Measurements from ENCODE around the gene SIGMAR1.
"Not testable (repeated sequence)": the region's sequence is repeated elsewhere in the genome, so short reads cannot be mapped to it uniquely, and the experiment has no call there.

The SIGMAR1 gene

GRCh38 chr9:34647651-34648050 lies 10.1 kb upstream of the SIGMAR1 start:
- H3K4me1 ChIP-seq (ENCODE audit: control insufficient read depth in 5 of 5, insufficient read depth in 5 of 5, low read length in 5 of 5): peaks cover 18 to 50% (median 41%) of the 10 kb centered on the region in 5 donors
- H3K9ac ChIP-seq (ENCODE audit: low read length in 5 of 5): peak overlapping the region; percentile 33 to 93 (median 91)
- peak overlapping the region; percentile 76 for H3K27ac ChIP-seq (ENCODE audit: low read depth, low read length)
- H3K9me3 ChIP-seq (ENCODE audit: control insufficient read depth in 5 of 5, low read length in 5 of 5): no peaks in the 10 kb centered on the region
- peaks cover 0 to 24% (median 22%) of the 10 kb centered on the region in 5 donors for H3K36me3 ChIP-seq (ENCODE audit: control insufficient read depth in 5 of 5, insufficient read depth in 5 of 5, low read length in 5 of 5)
- peak overlapping the region; percentile 81 to 94 (median 89) for H3K4me3 ChIP-seq (ENCODE audit: low read depth in 1 of 5, low read length in 5 of 5)
- no peaks in the 10 kb centered on the region for H3K27me3 ChIP-seq (ENCODE audit: control insufficient read depth in 5 of 5, insufficient read depth in 4 of 5, low read length in 5 of 5)

- no peaks in the 10 kb centered on the region for H3K9me3 ChIP-seq (ENCODE audit: control insufficient read depth in 5 of 5, low read length in 5 of 5)
- no peaks in the 10 kb centered on the region for H3K27me3 ChIP-seq (ENCODE audit: control insufficient read depth in 5 of 5, insufficient read depth in 4 of 5, low read length in 5 of 5)
- H3K9ac ChIP-seq (ENCODE audit: low read length in 5 of 5): peak overlapping the region; percentile 54 to 93 (median 91)
- peak overlapping the region; percentile 76 for H3K27ac ChIP-seq (ENCODE audit: low read depth, low read length)
- peaks cover 12 to 44% (median 35%) of the 10 kb centered on the region in 5 donors for H3K4me1 ChIP-seq (ENCODE audit: control insufficient read depth in 5 of 5, insufficient read depth in 5 of 5, low read length in 5 of 5)
- peaks cover 0 to 24% (median 22%) of the 10 kb centered on the region in 5 donors for H3K36me3 ChIP-seq (ENCODE audit: control insufficient read depth in 5 of 5, insufficient read depth in 5 of 5, low read length in 5 of 5)
- H3K4me3 ChIP-seq (ENCODE audit: low read depth in 1 of 5, low read length in 5 of 5): peak overlapping the region; percentile 81 to 94 (median 89)
These were observed 9.5 kb upstream of the SIGMAR1 start for GRCh38 chr9:34647084-34647403.

DNA sequence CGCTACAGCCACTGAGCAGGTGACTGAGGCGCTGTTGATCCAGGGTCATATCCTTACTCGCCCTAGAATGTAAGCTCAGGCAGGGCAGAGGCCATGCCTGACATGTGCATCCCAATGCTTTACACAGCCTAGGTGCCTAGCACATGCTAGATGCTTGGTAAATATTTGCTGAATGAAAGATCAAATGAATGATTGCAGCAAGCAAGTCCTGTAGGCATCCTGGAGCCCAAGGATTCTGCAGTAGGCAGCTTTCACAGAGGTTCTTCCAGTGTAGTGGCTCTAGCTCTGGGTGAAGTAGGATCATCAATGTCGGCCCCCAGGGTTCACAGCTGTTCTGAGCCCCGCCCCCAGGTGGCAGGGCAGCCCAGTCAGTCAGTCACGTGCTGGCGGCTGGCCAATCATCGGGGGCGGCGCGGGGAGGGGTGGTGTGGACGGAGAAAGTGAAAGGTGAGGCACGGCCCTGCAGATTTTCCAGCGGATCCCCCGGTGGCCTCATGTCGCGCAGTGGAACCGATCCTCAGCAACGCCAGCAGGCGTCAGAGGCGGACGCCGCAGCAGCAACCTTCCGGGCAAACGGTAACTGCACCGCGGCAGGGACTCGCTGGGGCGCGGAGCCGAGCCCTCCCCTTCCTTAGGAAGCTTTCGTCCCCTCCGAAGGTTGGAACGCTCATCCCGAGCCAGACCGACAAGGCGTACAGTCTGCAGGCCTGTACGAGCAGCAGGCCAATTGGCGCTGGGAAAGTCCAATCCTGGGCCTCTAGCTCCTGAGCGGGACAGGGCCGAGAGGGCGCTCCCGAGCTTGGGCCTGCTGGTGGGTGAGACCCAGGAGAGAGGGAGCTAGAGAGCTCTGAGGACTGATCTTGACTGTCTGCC lies 8.9 kb upstream of the SIGMAR1 start, which contains the start of gene GALT:
TSS of gene GALT (plus strand) at position 465 of the 873 bp plus-strand sequence. CDS start at position 495, 30 bp downstream.
- no peaks in the 10 kb centered on the region for H3K9me3 ChIP-seq (ENCODE audit: control insufficient read depth in 5 of 5, low read length in 5 of 5)
- peak within 1 kb of the TSS; percentile 54 to 93 (median 91) for H3K9ac ChIP-seq (ENCODE audit: low read length in 5 of 5)
- H3K27ac ChIP-seq (ENCODE audit: low read depth, low read length): peak within 1 kb of the TSS; percentile 76
- no peaks in the 10 kb centered on the region for H3K27me3 ChIP-seq (ENCODE audit: control insufficient read depth in 5 of 5, insufficient read depth in 4 of 5, low read length in 5 of 5)
- peak within 1 kb of the TSS; percentile 81 to 94 (median 89) for H3K4me3 ChIP-seq (ENCODE audit: low read depth in 1 of 5, low read length in 5 of 5)
- peaks cover 0 to 24% (median 22%) of the 10 kb centered on the region in 5 donors for H3K36me3 ChIP-seq (ENCODE audit: control insufficient read depth in 5 of 5, insufficient read depth in 5 of 5, low read length in 5 of 5)
- peaks cover 12 to 38% (median 30%) of the 10 kb centered on the region in 5 donors for H3K4me1 ChIP-seq (ENCODE audit: control insufficient read depth in 5 of 5, insufficient read depth in 5 of 5, low read length in 5 of 5)

DNA sequence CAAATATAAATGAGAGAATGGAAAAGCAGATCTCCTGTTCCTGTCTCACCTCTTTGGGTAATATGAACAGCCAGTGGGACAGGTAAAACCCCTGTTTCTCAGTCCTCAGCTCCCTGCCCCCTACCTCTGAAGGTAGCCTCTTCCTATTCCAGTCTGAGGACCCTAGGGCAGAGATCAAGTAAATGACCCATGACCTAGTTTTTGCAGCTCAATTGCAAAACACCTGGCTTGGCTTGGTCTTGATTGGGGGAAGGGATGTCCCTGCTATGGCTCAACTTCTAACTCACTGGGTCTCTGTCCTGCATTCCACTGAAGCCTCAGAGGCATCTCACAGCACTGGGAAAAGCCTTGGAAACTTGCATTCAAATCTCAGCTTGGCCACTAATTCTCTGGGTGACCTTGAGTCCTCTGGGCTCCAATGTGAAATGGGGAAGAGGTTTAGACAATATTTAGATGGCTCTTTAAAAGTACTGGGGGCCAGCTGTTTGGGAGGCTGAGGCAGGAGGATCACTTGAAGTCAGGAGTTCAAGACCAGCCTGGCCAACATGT lies 7.3 kb upstream of the SIGMAR1 start:
- Histone ChIP-seq H3K4me1 (ENCODE audit: control insufficient read depth in 5 of 5, insufficient read depth in 5 of 5, low read length in 5 of 5) (peaks cover 8 to 30% (median 22%) of the 10 kb centered on the region in 5 donors), H3K27me3 (ENCODE audit: control insufficient read depth in 5 of 5, insufficient read depth in 4 of 5, low read length in 5 of 5) (no peaks in the 10 kb centered on the region), H3K4me3 (ENCODE audit: low read depth in 1 of 5, low read length in 5 of 5) (no peak overlapping the region), H3K9ac (ENCODE audit: low read length in 5 of 5) (no peak overlapping the region), H3K36me3 (ENCODE audit: control insufficient read depth in 5 of 5, insufficient read depth in 5 of 5, low read length in 5 of 5) (peaks cover 0 to 20% (median 17%) of the 10 kb centered on the region in 5 donors), H3K9me3 (ENCODE audit: control insufficient read depth in 5 of 5, low read length in 5 of 5) (no peaks in the 10 kb centered on the region), H3K27ac (ENCODE audit: low read depth, low read length) (no peak overlapping the region)

DNA sequence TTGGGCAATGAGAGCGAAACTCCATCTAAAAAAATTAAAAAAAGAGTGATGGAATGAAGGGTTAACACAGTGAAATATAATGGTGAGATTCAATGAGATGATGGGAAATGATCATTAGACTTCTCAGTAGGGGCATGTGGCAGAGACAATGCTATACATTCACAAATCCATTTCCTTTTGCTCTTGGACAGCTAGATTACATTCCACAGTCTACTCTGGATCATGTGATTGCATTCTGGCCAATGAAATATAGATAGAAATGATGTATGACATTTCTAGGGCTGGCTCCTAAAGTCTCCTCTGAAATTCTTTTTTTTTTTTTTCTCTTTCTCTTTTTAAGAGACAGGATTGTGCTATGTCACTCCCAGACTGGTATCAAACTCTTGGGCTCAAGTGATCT lies 5.1 kb upstream of the SIGMAR1 start:
- Histone ChIP-seq H3K9ac (ENCODE audit: low read length in 5 of 5) (no peak overlapping the region), H3K27ac (ENCODE audit: low read depth, low read length) (no peak overlapping the region), H3K36me3 (ENCODE audit: control insufficient read depth in 5 of 5, insufficient read depth in 5 of 5, low read length in 5 of 5) (no peaks in the 10 kb centered on the region), H3K4me3 (ENCODE audit: low read depth in 1 of 5, low read length in 5 of 5) (no peak overlapping the region), H3K4me1 (ENCODE audit: control insufficient read depth in 5 of 5, insufficient read depth in 5 of 5, low read length in 5 of 5) (peaks cover 10 to 34% (median 25%) of the 10 kb centered on the region in 5 donors), H3K27me3 (ENCODE audit: control insufficient read depth in 5 of 5, insufficient read depth in 4 of 5, low read length in 5 of 5) (no peaks in the 10 kb centered on the region), H3K9me3 (ENCODE audit: control insufficient read depth in 5 of 5, low read length in 5 of 5) (no peaks in the 10 kb centered on the region)

- peaks cover 2 to 26% (median 25%) of the 10 kb centered on the region in 5 donors for H3K4me1 ChIP-seq (ENCODE audit: control insufficient read depth in 5 of 5, insufficient read depth in 5 of 5, low read length in 5 of 5)
- H3K36me3 ChIP-seq (ENCODE audit: control insufficient read depth in 5 of 5, insufficient read depth in 5 of 5, low read length in 5 of 5); H3K9ac ChIP-seq (ENCODE audit: low read length in 5 of 5); H3K9me3 ChIP-seq (ENCODE audit: control insufficient read depth in 5 of 5, low read length in 5 of 5); H3K27me3 ChIP-seq (ENCODE audit: control insufficient read depth in 5 of 5, insufficient read depth in 4 of 5, low read length in 5 of 5); H3K27ac ChIP-seq (ENCODE audit: low read depth, low read length); H3K4me3 ChIP-seq (ENCODE audit: low read depth in 1 of 5, low read length in 5 of 5): not testable (repeated sequence)
These were observed 1.7 kb upstream of the SIGMAR1 start for GRCh38 chr9:34639322-34639721.

GRCh38 chr9:34638138-34638445 lies 505 bp upstream of the SIGMAR1 start:
- Histone ChIP-seq H3K27me3 (ENCODE audit: control insufficient read depth in 5 of 5, insufficient read depth in 4 of 5, low read length in 5 of 5) (no peaks in the 10 kb centered on the region), H3K4me1 (ENCODE audit: control insufficient read depth in 5 of 5, insufficient read depth in 5 of 5, low read length in 5 of 5) (peaks cover 2 to 26% (median 25%) of the 10 kb centered on the region in 5 donors), H3K4me3 (ENCODE audit: low read depth in 1 of 5, low read length in 5 of 5) (peak overlapping the region; percentile 73 to 92 (median 84)), H3K36me3 (ENCODE audit: control insufficient read depth in 5 of 5, insufficient read depth in 5 of 5, low read length in 5 of 5) (peaks cover 0 to 10% (median 8%) of the 10 kb centered on the region in 5 donors), H3K27ac (ENCODE audit: low read depth, low read length) (peak overlapping the region; percentile 60), H3K9me3 (ENCODE audit: control insufficient read depth in 5 of 5, low read length in 5 of 5) (no peaks in the 10 kb centered on the region), H3K9ac (ENCODE audit: low read length in 5 of 5) (peak overlapping the region; percentile 73 to 89 (median 86))

DNA sequence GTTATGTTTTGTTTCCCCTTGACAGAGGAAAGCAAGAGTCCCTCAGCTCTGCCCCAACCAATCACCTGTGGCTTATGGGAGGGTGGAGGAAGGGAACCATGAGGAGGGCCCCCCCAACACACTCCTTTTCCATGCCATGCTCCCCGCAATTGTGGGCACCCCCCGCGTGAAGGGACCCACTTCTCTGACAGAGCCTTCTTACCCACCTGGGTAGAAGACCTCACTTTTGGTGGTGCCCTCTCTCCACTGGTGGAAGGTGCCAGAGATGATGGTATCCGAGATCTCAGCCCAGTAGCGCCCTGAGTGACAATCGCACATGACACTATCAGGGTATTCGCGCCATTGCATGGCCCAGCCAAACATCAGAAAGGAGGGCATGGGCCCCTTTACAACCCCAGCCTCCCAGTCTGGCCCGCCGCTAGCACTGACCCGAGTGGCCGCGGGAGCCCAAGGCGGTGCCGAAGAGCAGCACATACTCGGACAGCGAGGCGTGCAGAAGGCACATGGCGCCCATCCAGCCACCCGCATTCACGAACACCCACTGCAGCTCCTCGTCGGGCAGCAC lies 714 bp downstream of the SIGMAR1 start:
- peaks cover 0 to 10% (median 8%) of the 10 kb centered on the region in 5 donors for H3K36me3 ChIP-seq (ENCODE audit: control insufficient read depth in 5 of 5, insufficient read depth in 5 of 5, low read length in 5 of 5)
- H3K4me3 ChIP-seq (ENCODE audit: low read depth in 1 of 5, low read length in 5 of 5): peak overlapping the region; percentile 68 to 92 (median 79)
- H3K9me3 ChIP-seq (ENCODE audit: control insufficient read depth in 5 of 5, low read length in 5 of 5): no peaks in the 10 kb centered on the region
- H3K27ac ChIP-seq (ENCODE audit: low read depth, low read length): peak overlapping the region; percentile 16
- no peaks in the 10 kb centered on the region for H3K27me3 ChIP-seq (ENCODE audit: control insufficient read depth in 5 of 5, insufficient read depth in 4 of 5, low read length in 5 of 5)
- H3K9ac ChIP-seq (ENCODE audit: low read length in 5 of 5): peak overlapping the region in 4 of 5 donors; percentile 75 to 88 (median 86)
- H3K4me1 ChIP-seq (ENCODE audit: control insufficient read depth in 5 of 5, insufficient read depth in 5 of 5, low read length in 5 of 5): peaks cover 2 to 26% (median 25%) of the 10 kb centered on the region in 5 donors

DNA sequence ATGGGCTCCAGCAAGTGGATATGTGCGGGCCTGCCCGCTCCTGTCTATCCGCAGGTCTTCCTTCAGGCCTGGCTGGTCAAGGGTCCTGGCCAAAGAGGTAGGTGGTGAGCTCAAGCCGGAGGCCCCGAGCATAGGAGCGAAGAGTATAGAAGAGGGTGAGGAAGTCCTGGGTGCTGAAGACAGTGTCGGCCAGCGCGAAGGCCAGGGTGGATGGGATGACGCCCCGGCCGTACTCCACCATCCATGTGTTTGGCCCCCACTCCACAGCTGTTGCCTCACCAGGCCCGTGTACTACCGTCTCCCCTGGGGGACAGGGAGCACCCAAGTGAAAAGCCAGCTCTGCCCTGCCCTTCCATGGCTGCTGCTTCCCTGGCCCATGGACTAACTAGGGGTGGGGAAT lies 2.0 kb downstream of the SIGMAR1 start:
- Histone ChIP-seq H3K4me3 (ENCODE audit: low read depth in 1 of 5, low read length in 5 of 5) (no peak overlapping the region), H3K4me1 (ENCODE audit: control insufficient read depth in 5 of 5, insufficient read depth in 5 of 5, low read length in 5 of 5) (peaks cover 2 to 26% (median 25%) of the 10 kb centered on the region in 5 donors), H3K36me3 (ENCODE audit: control insufficient read depth in 5 of 5, insufficient read depth in 5 of 5, low read length in 5 of 5) (peaks cover 0 to 10% (median 8%) of the 10 kb centered on the region in 5 donors), H3K9me3 (ENCODE audit: control insufficient read depth in 5 of 5, low read length in 5 of 5) (no peaks in the 10 kb centered on the region), H3K27me3 (ENCODE audit: control insufficient read depth in 5 of 5, insufficient read depth in 4 of 5, low read length in 5 of 5) (peaks cover 0 to 4% (median 3%) of the 10 kb centered on the region in 5 donors), H3K27ac (ENCODE audit: low read depth, low read length) (no peak overlapping the region), H3K9ac (ENCODE audit: low read length in 5 of 5) (peak overlapping the region in 1 of 5 donors; percentile 16)
